Measurements from ENCODE around the gene CRISP1. TPM values are rescaled to one million over a fixed set of nuclear protein-coding genes. Genes with fewer than 3 reads are reported as not detected.

The CRISP1 gene
- total and polyA plus RNA-seq, 9 of the 15 experiments (the other 6 are each of a cell fraction or from before 2014, with no cell fraction given), result not detected

DNA sequence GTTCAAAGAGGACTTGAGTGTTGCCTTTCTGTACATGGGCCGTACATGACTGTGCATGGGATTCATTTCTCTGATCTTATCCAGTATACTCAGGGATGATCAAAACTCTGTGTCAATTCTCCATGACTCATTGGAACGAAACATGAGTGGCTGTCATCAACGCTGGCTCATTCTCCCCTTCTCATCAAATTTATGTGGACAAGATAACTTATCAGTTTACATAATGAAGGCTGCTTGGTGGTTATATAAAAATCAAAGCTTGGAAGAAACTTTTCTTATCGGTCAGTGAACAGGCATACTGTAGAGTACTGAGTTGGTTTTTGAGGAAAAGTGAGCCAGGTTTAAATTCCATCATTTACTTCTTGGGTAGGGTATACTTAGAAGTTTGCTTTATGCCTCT lies 24.9 kb downstream of the CRISP1 start (continued):
- no peak for TF ChIP-seq CCAR2 (IDR thresholded peaks at IDR 0.05; ENCODE audit: low read depth, low read length)
- TF ChIP-seq MXI1 (IDR thresholded peaks at IDR 0.05; ENCODE audit: low read depth, low read length), result no peak
- no peak for TF ChIP-seq NFATC3 (IDR thresholded peaks at IDR 0.05)
- no peak for TF ChIP-seq POLR2AphosphoS5 (IDR thresholded peaks at IDR 0.05; ENCODE audit: control insufficient read depth, insufficient read depth, low read depth, low read length)
- no peak for TF ChIP-seq ZNF778 (CRISPR knock-in tag; IDR thresholded peaks at IDR 0.05)
- TF ChIP-seq MECOM (CRISPR knock-in tag; IDR thresholded peaks at IDR 0.05), result peak; percentile 87
- TF ChIP-seq NFRKB (IDR thresholded peaks at IDR 0.05; ENCODE audit: low read depth), result no peak
- no peak for TF ChIP-seq NFXL1 (CRISPR knock-in tag; IDR thresholded peaks at IDR 0.05)
- TF ChIP-seq KDM2B (CRISPR knock-in tag; IDR thresholded peaks at IDR 0.05), result no peak
- TF ChIP-seq, protein P1, sequence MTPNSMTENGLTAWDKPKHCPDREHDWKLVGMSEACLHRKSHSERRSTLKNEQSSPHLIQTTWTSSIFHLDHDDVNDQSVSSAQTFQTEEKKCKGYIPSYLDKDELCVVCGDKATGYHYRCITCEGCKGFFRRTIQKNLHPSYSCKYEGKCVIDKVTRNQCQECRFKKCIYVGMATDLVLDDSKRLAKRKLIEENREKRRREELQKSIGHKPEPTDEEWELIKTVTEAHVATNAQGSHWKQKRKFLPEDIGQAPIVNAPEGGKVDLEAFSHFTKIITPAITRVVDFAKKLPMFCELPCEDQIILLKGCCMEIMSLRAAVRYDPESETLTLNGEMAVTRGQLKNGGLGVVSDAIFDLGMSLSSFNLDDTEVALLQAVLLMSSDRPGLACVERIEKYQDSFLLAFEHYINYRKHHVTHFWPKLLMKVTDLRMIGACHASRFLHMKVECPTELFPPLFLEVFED (CRISPR knock-in tag; conservative IDR thresholded peaks at IDR 0.05), result no peak
- TF ChIP-seq SMARCA4 (IDR thresholded peaks at IDR 0.05), result peak; percentile 63
- TF ChIP-seq, protein P2, sequence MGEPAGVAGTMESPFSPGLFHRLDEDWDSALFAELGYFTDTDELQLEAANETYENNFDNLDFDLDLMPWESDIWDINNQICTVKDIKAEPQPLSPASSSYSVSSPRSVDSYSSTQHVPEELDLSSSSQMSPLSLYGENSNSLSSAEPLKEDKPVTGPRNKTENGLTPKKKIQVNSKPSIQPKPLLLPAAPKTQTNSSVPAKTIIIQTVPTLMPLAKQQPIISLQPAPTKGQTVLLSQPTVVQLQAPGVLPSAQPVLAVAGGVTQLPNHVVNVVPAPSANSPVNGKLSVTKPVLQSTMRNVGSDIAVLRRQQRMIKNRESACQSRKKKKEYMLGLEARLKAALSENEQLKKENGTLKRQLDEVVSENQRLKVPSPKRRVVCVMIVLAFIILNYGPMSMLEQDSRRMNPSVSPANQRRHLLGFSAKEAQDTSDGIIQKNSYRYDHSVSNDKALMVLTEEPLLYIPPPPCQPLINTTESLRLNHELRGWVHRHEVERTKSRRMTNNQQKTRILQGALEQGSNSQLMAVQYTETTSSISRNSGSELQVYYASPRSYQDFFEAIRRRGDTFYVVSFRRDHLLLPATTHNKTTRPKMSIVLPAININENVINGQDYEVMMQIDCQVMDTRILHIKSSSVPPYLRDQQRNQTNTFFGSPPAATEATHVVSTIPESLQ (CRISPR knock-in tag; IDR thresholded peaks at IDR 0.05), result no peak
- TF ChIP-seq HMG20A (CRISPR knock-in tag; conservative IDR thresholded peaks at IDR 0.05), result 0 out of 2 replicates have a peak, but pooled peaks have one; percentile 32
- TF ChIP-seq SMAD1 (IDR thresholded peaks at IDR 0.05; ENCODE audit: low read depth, low read length, partially characterized antibody), result no peak
- TF ChIP-seq, protein P3, sequence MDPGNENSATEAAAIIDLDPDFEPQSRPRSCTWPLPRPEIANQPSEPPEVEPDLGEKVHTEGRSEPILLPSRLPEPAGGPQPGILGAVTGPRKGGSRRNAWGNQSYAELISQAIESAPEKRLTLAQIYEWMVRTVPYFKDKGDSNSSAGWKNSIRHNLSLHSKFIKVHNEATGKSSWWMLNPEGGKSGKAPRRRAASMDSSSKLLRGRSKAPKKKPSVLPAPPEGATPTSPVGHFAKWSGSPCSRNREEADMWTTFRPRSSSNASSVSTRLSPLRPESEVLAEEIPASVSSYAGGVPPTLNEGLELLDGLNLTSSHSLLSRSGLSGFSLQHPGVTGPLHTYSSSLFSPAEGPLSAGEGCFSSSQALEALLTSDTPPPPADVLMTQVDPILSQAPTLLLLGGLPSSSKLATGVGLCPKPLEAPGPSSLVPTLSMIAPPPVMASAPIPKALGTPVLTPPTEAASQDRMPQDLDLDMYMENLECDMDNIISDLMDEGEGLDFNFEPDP (CRISPR knock-in tag; IDR thresholded peaks at IDR 0.05), result no peak
- TF ChIP-seq ZFPM2 (CRISPR knock-in tag; IDR thresholded peaks at IDR 0.05), result no peak
- TF ChIP-seq, protein P4, sequence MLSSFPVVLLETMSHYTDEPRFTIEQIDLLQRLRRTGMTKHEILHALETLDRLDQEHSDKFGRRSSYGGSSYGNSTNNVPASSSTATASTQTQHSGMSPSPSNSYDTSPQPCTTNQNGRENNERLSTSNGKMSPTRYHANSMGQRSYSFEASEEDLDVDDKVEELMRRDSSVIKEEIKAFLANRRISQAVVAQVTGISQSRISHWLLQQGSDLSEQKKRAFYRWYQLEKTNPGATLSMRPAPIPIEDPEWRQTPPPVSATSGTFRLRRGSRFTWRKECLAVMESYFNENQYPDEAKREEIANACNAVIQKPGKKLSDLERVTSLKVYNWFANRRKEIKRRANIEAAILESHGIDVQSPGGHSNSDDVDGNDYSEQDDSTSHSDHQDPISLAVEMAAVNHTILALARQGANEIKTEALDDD (IDR thresholded peaks at IDR 0.05), result 0 out of 2 replicates have a peak, but pooled peaks have one; percentile 17
- TF ChIP-seq BCL6 (CRISPR knock-in tag; IDR thresholded peaks at IDR 0.05), result no peak
- no peak for TF ChIP-seq ERF (CRISPR knock-in tag; IDR thresholded peaks at IDR 0.05)
- TF ChIP-seq, protein P5, sequence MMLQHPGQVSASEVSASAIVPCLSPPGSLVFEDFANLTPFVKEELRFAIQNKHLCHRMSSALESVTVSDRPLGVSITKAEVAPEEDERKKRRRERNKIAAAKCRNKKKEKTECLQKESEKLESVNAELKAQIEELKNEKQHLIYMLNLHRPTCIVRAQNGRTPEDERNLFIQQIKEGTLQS (IDR thresholded peaks at IDR 0.05), result peak; percentile 85
- TF ChIP-seq, protein P5 (CRISPR knock-in tag; conservative IDR thresholded peaks at IDR 0.05), result no peak
- no peak for TF ChIP-seq ZNF253 (CRISPR knock-in tag; conservative IDR thresholded peaks at IDR 0.05)
- TF ChIP-seq, protein P6, sequence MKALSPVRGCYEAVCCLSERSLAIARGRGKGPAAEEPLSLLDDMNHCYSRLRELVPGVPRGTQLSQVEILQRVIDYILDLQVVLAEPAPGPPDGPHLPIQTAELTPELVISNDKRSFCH (CRISPR knock-in tag; IDR thresholded peaks at IDR 0.05), result no peak
- TF ChIP-seq, protein P6 (tag; IDR thresholded peaks at IDR 0.05), result no peak
- no peak for TF ChIP-seq NFIX (CRISPR knock-in tag; IDR thresholded peaks at IDR 0.05; ENCODE audit: low read depth)

All from K562 (cell line).